Endothelial cell of umbilical vein (primary cell): ENCODE results near the gene SNAPC4.

Experiments used
- EZH2 ChIP-seq: IDR thresholded peaks from 2 replicates; pipeline ENCODE4 v1.6.1; 2012; ENCODE audit warnings: borderline replicate concordance, low read depth, mild to moderate bottlenecking, moderate library complexity, low read length, inconsistent platforms; ENCODE audit not compliant: severe bottlenecking
- GATA2 ChIP-seq: IDR thresholded peaks from 2 replicates; pipeline ENCODE4 v1.7.0; 2011; ENCODE audit warnings: low read depth, mild to moderate bottlenecking, moderate library complexity, mixed read lengths, low read length; ENCODE audit not compliant: insufficient read length, insufficient read depth
- JUN ChIP-seq: IDR thresholded peaks from 2 replicates; pipeline ENCODE4 v1.6.1; 2011; ENCODE audit warnings: borderline replicate concordance, low read depth; ENCODE audit not compliant: insufficient read length, insufficient read depth
- MAX ChIP-seq: IDR thresholded peaks from 2 replicates; pipeline ENCODE4 v1.6.1; 2011; ENCODE audit not compliant: insufficient read depth, insufficient read length
- MYC ChIP-seq: IDR thresholded peaks from one replicate; pipeline ENCODE4 v1.6.1; 2011; ENCODE audit warnings: mild to moderate bottlenecking, low read depth, low read length
- POLR2A ChIP-seq: IDR thresholded peaks from 2 replicates; pipeline ENCODE4 v1.6.1; 2012; ENCODE audit warnings: low read depth, mild to moderate bottlenecking, control low read depth, low read length
- POLR2AphosphoS5 ChIP-seq: IDR thresholded peaks from 2 replicates; pipeline ENCODE4 v1.6.1; 2012; ENCODE audit warnings: low read depth, mild to moderate bottlenecking, control low read depth, low read length, moderate library complexity; ENCODE audit not compliant: insufficient read depth
- TF ChIP-seq, protein P1 (sequence below), 2 donors: IDR thresholded peaks; 1 replicate in 1 of 2; 2 replicates in 1 of 2; pipeline ENCODE4 v1.5.1; 2011; ENCODE audit warnings: low read length in 2 of 2, mild to moderate bottlenecking in 2 of 2, moderate library complexity in 2 of 2, control low read depth in 1 of 2, inconsistent platforms in 1 of 2, low read depth in 1 of 2; ENCODE audit not compliant: insufficient read depth in 1 of 2; ENCODE audit errors: extremely low read depth in 1 of 2

- TF ChIP-seq EZH2 (no peak), GATA2 (no peak), POLR2A (no peak), JUN (no peak), POLR2AphosphoS5 (no peak), MAX (no peak), MYC (no peak)
- TF ChIP-seq, protein P1, sequence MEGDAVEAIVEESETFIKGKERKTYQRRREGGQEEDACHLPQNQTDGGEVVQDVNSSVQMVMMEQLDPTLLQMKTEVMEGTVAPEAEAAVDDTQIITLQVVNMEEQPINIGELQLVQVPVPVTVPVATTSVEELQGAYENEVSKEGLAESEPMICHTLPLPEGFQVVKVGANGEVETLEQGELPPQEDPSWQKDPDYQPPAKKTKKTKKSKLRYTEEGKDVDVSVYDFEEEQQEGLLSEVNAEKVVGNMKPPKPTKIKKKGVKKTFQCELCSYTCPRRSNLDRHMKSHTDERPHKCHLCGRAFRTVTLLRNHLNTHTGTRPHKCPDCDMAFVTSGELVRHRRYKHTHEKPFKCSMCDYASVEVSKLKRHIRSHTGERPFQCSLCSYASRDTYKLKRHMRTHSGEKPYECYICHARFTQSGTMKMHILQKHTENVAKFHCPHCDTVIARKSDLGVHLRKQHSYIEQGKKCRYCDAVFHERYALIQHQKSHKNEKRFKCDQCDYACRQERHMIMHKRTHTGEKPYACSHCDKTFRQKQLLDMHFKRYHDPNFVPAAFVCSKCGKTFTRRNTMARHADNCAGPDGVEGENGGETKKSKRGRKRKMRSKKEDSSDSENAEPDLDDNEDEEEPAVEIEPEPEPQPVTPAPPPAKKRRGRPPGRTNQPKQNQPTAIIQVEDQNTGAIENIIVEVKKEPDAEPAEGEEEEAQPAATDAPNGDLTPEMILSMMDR (IDR thresholded peaks at IDR 0.05; ENCODE audit: extremely low read depth in 1 of 2, insufficient read depth in 1 of 2, low read depth in 1 of 2, low read length in 2 of 2), result no peak
Observed at GRCh38 chr9:136426787-136427186, 26.8 kb upstream of the SNAPC4 start.
